ENCODE data around the gene TOR4A. TPM values are rescaled to one million over a fixed set of nuclear protein-coding genes. Genes with fewer than 3 reads are reported as not detected.

Gene TOR4A
- total RNA-seq, 1 experiment from 2014 or later, result under 0.01 TPM

Other genes with a start within 250 kb of the TOR4A start
- 4.1 and 10.8 TPM in 2 replicates for gene ABCA2, start 249.5 kb upstream of the TOR4A start, total RNA-seq (2014; rRNA removed; shearing (Covaris generic))
- not detected in 2 replicates for gene FUT7, start 245.6 kb upstream of the TOR4A start, total RNA-seq (2014; rRNA removed; shearing (Covaris generic))
- gene NPDC1, start 231.5 kb upstream of the TOR4A start, total RNA-seq (2014; rRNA removed; shearing (Covaris generic)), result 0.60 and 1.6 TPM in 2 replicates
- not detected in 2 replicates for gene ENTPD2, start 223.7 kb upstream of the TOR4A start, total RNA-seq (2014; rRNA removed; shearing (Covaris generic))
- 15.3 and 21.8 TPM in 2 replicates for gene SAPCD2, start 207.2 kb upstream of the TOR4A start, total RNA-seq (2014; rRNA removed; shearing (Covaris generic))
- 7.6 and 10.0 TPM in 2 replicates for gene UAP1L1, start 200.2 kb upstream of the TOR4A start, total RNA-seq (2014; rRNA removed; shearing (Covaris generic))
- gene MAN1B1, start 190.7 kb upstream of the TOR4A start, total RNA-seq (2014; rRNA removed; shearing (Covaris generic)), result 39.2 and 56.9 TPM in 2 replicates
- 30.8 and 37.5 TPM in 2 replicates for gene DPP7, start 163.0 kb upstream of the TOR4A start, total RNA-seq (2014; rRNA removed; shearing (Covaris generic))
- gene GRIN1, start 138.6 kb upstream of the TOR4A start, total RNA-seq (2014; rRNA removed; shearing (Covaris generic)), result 0.20 TPM in 1 of 2 replicates, not detected in the other
- gene LRRC26, start 107.7 kb upstream of the TOR4A start, total RNA-seq (2014; rRNA removed; shearing (Covaris generic)), result not detected in 2 replicates
- not detected in 2 replicates for gene TMEM210, start 105.7 kb upstream of the TOR4A start, total RNA-seq (2014; rRNA removed; shearing (Covaris generic))
- 8.1 and 9.8 TPM in 2 replicates for gene ANAPC2, start 89.2 kb upstream of the TOR4A start, total RNA-seq (2014; rRNA removed; shearing (Covaris generic))
- 72.8 and 99.2 TPM in 2 replicates for gene SSNA1, start 89.0 kb upstream of the TOR4A start, total RNA-seq (2014; rRNA removed; shearing (Covaris generic))
- gene TPRN, start 77.0 kb upstream of the TOR4A start, total RNA-seq (2014; rRNA removed; shearing (Covaris generic)), result 1.1 and 3.7 TPM in 2 replicates
- 39.1 and 40.0 TPM in 2 replicates for gene TMEM203, start 72.1 kb upstream of the TOR4A start, total RNA-seq (2014; rRNA removed; shearing (Covaris generic))
- gene NDOR1, start 72.0 kb upstream of the TOR4A start, total RNA-seq (2014; rRNA removed; shearing (Covaris generic)), result 4.6 and 5.4 TPM in 2 replicates
- not detected in 2 replicates for gene RNF208, start 55.5 kb upstream of the TOR4A start, total RNA-seq (2014; rRNA removed; shearing (Covaris generic))
- gene CYSRT1, start 52.6 kb upstream of the TOR4A start, total RNA-seq (2014; rRNA removed; shearing (Covaris generic)), result 0.36 and 1.1 TPM in 2 replicates
- not detected in 2 replicates for gene RNF224, start 50.2 kb upstream of the TOR4A start, total RNA-seq (2014; rRNA removed; shearing (Covaris generic))
- not detected in 2 replicates for gene SLC34A3, start 46.8 kb upstream of the TOR4A start, total RNA-seq (2014; rRNA removed; shearing (Covaris generic))
- 295 and 372 TPM in 2 replicates for gene TUBB4B, start 36.4 kb upstream of the TOR4A start, total RNA-seq (2014; rRNA removed; shearing (Covaris generic))
- not detected in 2 replicates for gene STPG3, start 26.4 kb upstream of the TOR4A start, total RNA-seq (2014; rRNA removed; shearing (Covaris generic))
- gene NELFB, start 22.4 kb upstream of the TOR4A start, total RNA-seq (2014; rRNA removed; shearing (Covaris generic)), result 34.2 and 46.8 TPM in 2 replicates
- gene NRARP, start 24.5 kb downstream of the TOR4A start, total RNA-seq (2014; rRNA removed; shearing (Covaris generic)), result 0.12 TPM in 1 of 2 replicates, not detected in the other
- 0.24 and 1.3 TPM in 2 replicates for gene EXD3, start 145.4 kb downstream of the TOR4A start, total RNA-seq (2014; rRNA removed; shearing (Covaris generic))
- not detected in 2 replicates for gene NOXA1, start 145.7 kb downstream of the TOR4A start, total RNA-seq (2014; rRNA removed; shearing (Covaris generic))
- not detected in 2 replicates for gene ENTPD8, start 163.6 kb downstream of the TOR4A start, total RNA-seq (2014; rRNA removed; shearing (Covaris generic))
- 11.9 and 12.7 TPM in 2 replicates for gene NSMF, start 181.6 kb downstream of the TOR4A start, total RNA-seq (2014; rRNA removed; shearing (Covaris generic))